Adrenal gland (tissue), 5 donors: ENCODE results near the gene GRPEL1.

Experiments used
- CTCF ChIP-seq, 6 experiments: fragments of 450-650 bp in 4 of 6; fragments of 200-600 bp in 2 of 6; sonication (generic) in 1 of 6; IDR thresholded peaks; 1 replicate in 5 of 6; 2 replicates in 1 of 6; pipeline versions ENCODE4 v1.5.1 to v1.8.0; 2016 to 2021; ENCODE audit warnings: antibody characterized with exemption in 6 of 6, mild to moderate bottlenecking in 2 of 6, moderate library complexity in 1 of 6
- POLR2A ChIP-seq, 2 donors: fragments of 450-650 bp; IDR thresholded peaks; one replicate each; pipeline ENCODE4 v1.6.1; 2017; ENCODE audit warnings: antibody characterized with exemption in 2 of 2, mild to moderate bottlenecking in 2 of 2, moderate library complexity in 1 of 2
- donor health status: DM: no; HTN: no; CAD: no.

DNA sequence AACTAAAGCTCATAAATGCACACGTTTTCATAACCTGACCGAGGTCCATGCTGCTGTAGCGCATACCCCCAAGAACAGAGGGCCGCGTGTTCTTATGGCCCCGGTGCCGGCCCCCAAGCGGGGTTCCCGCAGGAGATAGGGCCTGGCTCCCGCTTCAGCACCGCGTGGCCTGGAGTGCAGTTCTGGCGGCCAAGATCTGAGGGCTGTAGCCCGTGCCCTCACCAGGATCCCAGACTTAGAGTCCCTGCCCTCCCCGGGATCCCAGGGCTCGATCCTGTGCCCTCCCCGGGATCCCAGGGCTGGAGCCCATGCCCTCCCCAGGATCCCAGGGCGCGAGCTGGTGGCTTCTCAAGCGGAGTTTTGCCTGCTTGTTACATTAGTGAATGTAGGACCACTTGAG, 1.0 kb upstream of the GRPEL1 start:
- no peak for TF ChIP-seq CTCF (IDR thresholded peaks at IDR 0.05)
- TF ChIP-seq POLR2A (IDR thresholded peaks at IDR 0.05), result no peak
